ENCODE data around the gene COQ8A. TPM values are rescaled to one million over a fixed set of nuclear protein-coding genes. Genes with fewer than 3 reads are reported as not detected.
"Not testable (repeated sequence)": the region's sequence is repeated elsewhere in the genome, so short reads cannot be mapped to it uniquely, and the experiment has no call there.

The COQ8A gene
- total and polyA plus RNA-seq, 2 experiments from 2014 or later, result 25.2 to 37.4 TPM

DNA sequence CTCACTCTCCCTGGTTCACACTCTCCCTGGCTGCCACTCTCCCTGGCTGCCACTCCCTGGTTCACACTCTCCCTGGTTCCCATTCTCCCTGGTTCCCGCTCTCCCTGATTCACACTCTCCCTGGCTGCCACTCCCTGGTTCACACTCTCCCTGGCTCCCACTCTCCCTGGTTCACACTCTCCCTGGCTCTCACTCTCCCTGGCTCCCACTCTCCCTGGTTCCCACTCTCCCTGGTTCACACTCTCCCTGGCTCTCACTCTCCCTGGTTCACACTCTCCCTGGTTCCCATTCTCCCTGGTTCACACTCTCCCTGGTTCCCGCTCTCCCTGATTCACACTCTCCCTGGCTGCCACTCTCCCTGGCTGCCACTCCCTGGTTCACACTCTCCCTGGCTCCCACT lies 15.8 kb downstream of the COQ8A start:
- not testable (repeated sequence) for H3K4me2 ChIP-seq; H3K4me3 ChIP-seq; H3K27ac Mint-ChIP-seq; H4K20me1 ChIP-seq (replicated peaks; ENCODE audit: insufficient read depth); H3K27me3 ChIP-seq (ENCODE audit: insufficient read depth); H3K9me2 ChIP-seq (ENCODE audit: insufficient read depth); H3K4me1 ChIP-seq (ENCODE audit: insufficient read depth); DNase-seq (ENCODE audit: low spot score); H3K36me3 ChIP-seq (ENCODE audit: insufficient read depth); H3K4me3 Mint-ChIP-seq; H2AFZ ChIP-seq; ATAC-seq; H3F3A ChIP-seq (replicated peaks; ENCODE audit: low read depth); H3K27ac ChIP-seq (ENCODE audit: low read depth)
- Mint-ChIP-seq H3K27me3 (ENCODE audit: insufficient read depth, low read depth, poor library complexity) (peaks cover 11% of the 10 kb centered on the region), H3K4me1 (peaks cover 15% of the 10 kb centered on the region), H3K9me3 (peaks cover 45% of the 10 kb centered on the region), H3K36me3 (ENCODE audit: low read depth) (peaks cover 47% of the 10 kb centered on the region)
- peaks cover 41% of the 10 kb centered on the region for H3K79me2 ChIP-seq (replicated peaks; ENCODE audit: insufficient read depth)

DNA sequence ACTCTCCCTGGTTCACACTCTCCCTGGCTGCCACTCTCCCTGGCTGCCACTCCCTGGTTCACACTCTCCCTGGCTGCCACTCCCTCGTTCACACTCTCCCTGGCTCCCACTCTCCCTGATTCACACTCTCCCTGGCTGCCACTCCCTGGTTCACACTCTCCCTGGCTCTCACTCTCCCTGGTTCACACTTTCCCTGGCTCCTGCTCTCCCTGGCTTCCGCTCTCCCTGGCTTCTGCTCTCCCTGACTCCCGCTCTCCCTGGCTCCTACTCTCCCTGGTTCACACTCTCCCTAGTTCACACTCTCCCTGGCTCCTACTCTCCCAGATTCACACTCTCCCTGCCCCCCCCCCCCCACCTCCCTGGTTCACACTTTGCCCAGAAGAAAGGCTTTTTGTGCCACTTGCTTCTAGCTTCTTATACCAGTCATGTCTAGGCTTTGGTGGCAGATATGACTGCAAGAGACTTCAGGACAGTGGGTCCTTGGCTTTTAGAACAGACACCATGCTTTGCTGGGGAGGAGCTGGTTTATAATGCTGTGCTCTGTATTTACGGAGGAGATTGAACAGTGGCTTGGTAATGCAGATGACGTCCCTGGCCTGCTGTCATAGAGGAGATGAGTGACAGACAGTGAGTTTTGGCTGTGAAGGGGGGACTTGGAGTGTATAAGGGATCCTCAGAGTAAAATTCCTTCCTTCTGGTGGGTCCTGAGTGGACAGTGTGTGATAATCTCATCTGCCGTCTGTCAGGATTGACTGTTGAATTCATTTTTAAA lies 17.0 kb downstream of the COQ8A start:
- ATAC-seq, result no peak
- Histone ChIP-seq H3F3A (replicated peaks; ENCODE audit: low read depth) (no peaks in the 10 kb centered on the region), H3K4me2 (no peak overlapping the region), H3K4me1 (ENCODE audit: insufficient read depth) (no peaks in the 10 kb centered on the region), H3K27me3 (ENCODE audit: insufficient read depth) (no peaks in the 10 kb centered on the region), H3K9me2 (ENCODE audit: insufficient read depth) (no peaks in the 10 kb centered on the region), H3K4me3 (no peak overlapping the region), H3K36me3 (ENCODE audit: insufficient read depth) (no peaks in the 10 kb centered on the region), H4K20me1 (replicated peaks; ENCODE audit: insufficient read depth) (no peaks in the 10 kb centered on the region; the same call in 1 of the 2 replicates), H2AFZ (no peak overlapping the region), H3K79me2 (replicated peaks; ENCODE audit: insufficient read depth) (peaks cover 32% of the 10 kb centered on the region), H3K27ac (ENCODE audit: low read depth) (no peak overlapping the region)
- no peak for TF ChIP-seq NANOG (IDR thresholded peaks at IDR 0.05; ENCODE audit: borderline replicate concordance)
- no peak for TF ChIP-seq ZNF114 (CRISPR knock-in tag; IDR thresholded peaks at IDR 0.05)
- TF ChIP-seq EZH2phosphoT487 (IDR thresholded peaks at IDR 0.05; ENCODE audit: unreplicated experiment), result no peak
- TF ChIP-seq ZNF462 (CRISPR knock-in tag; IDR thresholded peaks at IDR 0.05), result no peak
- TF ChIP-seq JUNB (IDR thresholded peaks at IDR 0.05; ENCODE audit: unreplicated experiment), result no peak
- TF ChIP-seq POLR2AphosphoS5 (IDR thresholded peaks at IDR 0.05; ENCODE audit: low read depth), result no peak
- no peak for TF ChIP-seq CTCF (conservative IDR thresholded peaks at IDR 0.05; ENCODE audit: low read depth in 2 of 2)
- Mint-ChIP-seq H3K36me3 (ENCODE audit: low read depth) (peaks cover 47% of the 10 kb centered on the region), H3K4me1 (peaks cover 6% of the 10 kb centered on the region; the same call in 2 of the 3 replicates), H3K27ac (no peak overlapping the region), H3K4me3 (no peak overlapping the region; the same call in 2 of the 3 replicates), H3K27me3 (ENCODE audit: insufficient read depth, low read depth, poor library complexity) (peaks cover 7% of the 10 kb centered on the region), H3K9me3 (peaks cover 45% of the 10 kb centered on the region)
- DNase-seq (ENCODE audit: low spot score), result no peak
